ENCODE measurements around the gene DGCR8.
A peak's percentile ranks its signal among the peaks of the same experiment; 100 is the strongest.
"Not testable (repeated sequence)": the region's sequence is repeated elsewhere in the genome, so short reads cannot be mapped to it uniquely, and the experiment has no call there.

Gene DGCR8

GRCh38 chr22:20065896-20066616, 14.0 kb upstream of the DGCR8 start:
- Histone ChIP-seq H3K9me3 (ENCODE audit: control insufficient read depth in 5 of 5, low read length in 5 of 5) (no peaks in the 10 kb centered on the region), H3K9ac (ENCODE audit: low read length in 5 of 5) (no peak overlapping the region), H3K27me3 (ENCODE audit: control insufficient read depth in 5 of 5, insufficient read depth in 4 of 5, low read length in 5 of 5) (no peaks in the 10 kb centered on the region), H3K27ac (ENCODE audit: low read depth, low read length) (no peak overlapping the region), H3K36me3 (ENCODE audit: control insufficient read depth in 5 of 5, insufficient read depth in 5 of 5, low read length in 5 of 5) (peaks cover 0 to 50% (median 41%) of the 10 kb centered on the region in 5 donors), H3K4me3 (ENCODE audit: low read depth in 1 of 5, low read length in 5 of 5) (no peak overlapping the region), H3K4me1 (ENCODE audit: control insufficient read depth in 5 of 5, insufficient read depth in 5 of 5, low read length in 5 of 5) (peaks cover 0 to 10% (median 3%) of the 10 kb centered on the region in 5 donors)

DNA sequence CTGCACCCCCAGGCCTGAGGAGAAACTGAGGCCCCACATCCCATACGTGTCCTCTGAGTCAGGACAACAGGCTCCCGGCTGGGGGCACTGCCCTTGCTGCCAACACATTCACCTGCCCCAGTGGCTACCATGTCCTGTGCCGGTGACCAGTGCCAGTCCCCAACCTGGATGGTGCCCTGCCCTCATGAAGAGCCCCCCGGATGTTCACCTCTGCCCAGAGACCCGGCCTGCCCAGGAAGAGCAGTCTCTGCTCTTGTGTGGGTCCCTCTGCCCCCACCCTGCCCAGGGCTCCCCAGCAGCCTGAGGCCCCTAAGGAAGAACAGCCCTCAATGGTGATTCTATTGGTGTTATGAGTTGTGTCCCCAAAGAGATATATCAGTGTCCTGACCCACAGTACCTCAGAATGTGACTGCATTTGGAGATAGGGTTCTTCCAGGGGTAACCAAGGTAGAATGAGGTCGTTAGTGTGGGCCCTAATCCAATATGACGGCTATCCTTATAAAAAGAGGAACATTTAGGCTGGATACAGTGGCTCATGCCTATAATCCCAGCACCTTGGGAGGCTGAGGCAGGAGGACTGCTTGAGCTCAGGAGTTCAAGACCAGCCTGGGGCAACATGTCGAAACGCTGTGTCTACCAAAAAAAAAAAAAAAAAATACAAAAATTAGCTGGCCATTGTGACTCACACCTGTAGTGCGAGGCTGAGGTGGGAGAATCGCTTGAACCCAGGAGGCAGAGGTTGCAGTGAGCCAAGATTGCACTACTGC, 13.2 kb upstream of the DGCR8 start:
- Histone ChIP-seq H3K9ac (ENCODE audit: low read length in 5 of 5) (no peak overlapping the region), H3K36me3 (ENCODE audit: control insufficient read depth in 5 of 5, insufficient read depth in 5 of 5, low read length in 5 of 5) (peaks cover 0 to 42% (median 33%) of the 10 kb centered on the region in 5 donors), H3K4me3 (ENCODE audit: low read depth in 1 of 5, low read length in 5 of 5) (no peak overlapping the region), H3K4me1 (ENCODE audit: control insufficient read depth in 5 of 5, insufficient read depth in 5 of 5, low read length in 5 of 5) (peaks cover 0 to 3% (median 0%) of the 10 kb centered on the region in 5 donors), H3K27me3 (ENCODE audit: control insufficient read depth in 5 of 5, insufficient read depth in 4 of 5, low read length in 5 of 5) (no peaks in the 10 kb centered on the region), H3K27ac (ENCODE audit: low read depth, low read length) (no peak overlapping the region), H3K9me3 (ENCODE audit: control insufficient read depth in 5 of 5, low read length in 5 of 5) (no peaks in the 10 kb centered on the region)

DNA sequence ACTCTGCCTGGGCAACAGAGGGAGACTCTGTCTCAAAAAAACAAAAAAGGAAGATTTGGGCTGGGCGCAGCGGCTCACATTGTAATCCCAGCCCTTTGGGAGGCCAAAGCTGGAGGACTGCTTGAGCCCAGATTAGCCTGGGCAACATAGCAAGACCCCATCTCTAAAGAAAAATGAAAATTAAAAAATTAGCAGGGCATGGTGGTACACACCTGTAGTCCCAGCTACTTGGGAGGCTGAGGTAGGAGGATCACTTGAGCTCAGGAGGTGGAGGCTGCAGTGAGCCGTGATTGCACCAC, 12.7 kb upstream of the DGCR8 start:
- H3K4me3 ChIP-seq (ENCODE audit: low read depth in 1 of 5, low read length in 5 of 5); H3K9me3 ChIP-seq (ENCODE audit: control insufficient read depth in 5 of 5, low read length in 5 of 5); H3K4me1 ChIP-seq (ENCODE audit: control insufficient read depth in 5 of 5, insufficient read depth in 5 of 5, low read length in 5 of 5); H3K27ac ChIP-seq (ENCODE audit: low read depth, low read length); H3K27me3 ChIP-seq (ENCODE audit: control insufficient read depth in 5 of 5, insufficient read depth in 4 of 5, low read length in 5 of 5); H3K9ac ChIP-seq (ENCODE audit: low read length in 5 of 5): not testable (repeated sequence)
- peaks cover 0 to 37% (median 29%) of the 10 kb centered on the region in 5 donors for H3K36me3 ChIP-seq (ENCODE audit: control insufficient read depth in 5 of 5, insufficient read depth in 5 of 5, low read length in 5 of 5)

DNA sequence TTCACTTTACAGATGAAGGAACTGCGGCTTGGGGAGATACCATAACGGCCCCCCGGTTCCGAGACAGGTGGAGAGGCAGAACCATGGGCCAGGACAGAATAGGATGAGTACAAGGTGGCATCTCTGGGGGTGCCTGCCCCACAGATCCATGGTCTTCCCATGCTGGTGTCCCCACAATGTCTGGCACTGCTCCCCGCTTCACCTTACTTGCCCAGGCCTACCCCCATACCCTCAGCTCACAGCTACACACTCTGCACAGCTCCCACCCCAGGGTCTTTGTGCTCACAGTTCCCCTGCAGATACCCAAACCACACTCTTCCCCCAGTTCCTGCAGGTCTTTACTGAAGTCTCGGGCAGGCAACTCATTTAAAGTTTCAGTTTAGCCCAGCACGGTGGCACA, 11.4 kb upstream of the DGCR8 start:
- Histone ChIP-seq H3K9ac (ENCODE audit: low read length in 5 of 5) (no peak overlapping the region), H3K9me3 (ENCODE audit: control insufficient read depth in 5 of 5, low read length in 5 of 5) (no peaks in the 10 kb centered on the region), H3K36me3 (ENCODE audit: control insufficient read depth in 5 of 5, insufficient read depth in 5 of 5, low read length in 5 of 5) (peaks cover 0 to 24% (median 19%) of the 10 kb centered on the region in 5 donors), H3K27ac (ENCODE audit: low read depth, low read length) (no peak overlapping the region), H3K4me1 (ENCODE audit: control insufficient read depth in 5 of 5, insufficient read depth in 5 of 5, low read length in 5 of 5) (no peaks in the 10 kb centered on the region), H3K27me3 (ENCODE audit: control insufficient read depth in 5 of 5, insufficient read depth in 4 of 5, low read length in 5 of 5) (no peaks in the 10 kb centered on the region), H3K4me3 (ENCODE audit: low read depth in 1 of 5, low read length in 5 of 5) (no peak overlapping the region)

- H3K27me3 ChIP-seq (ENCODE audit: control insufficient read depth in 5 of 5, insufficient read depth in 4 of 5, low read length in 5 of 5) = no peaks in the 10 kb centered on the region
Observed at GRCh38 chr22:20069331-20070042, 10.6 kb upstream of the DGCR8 start.

DNA sequence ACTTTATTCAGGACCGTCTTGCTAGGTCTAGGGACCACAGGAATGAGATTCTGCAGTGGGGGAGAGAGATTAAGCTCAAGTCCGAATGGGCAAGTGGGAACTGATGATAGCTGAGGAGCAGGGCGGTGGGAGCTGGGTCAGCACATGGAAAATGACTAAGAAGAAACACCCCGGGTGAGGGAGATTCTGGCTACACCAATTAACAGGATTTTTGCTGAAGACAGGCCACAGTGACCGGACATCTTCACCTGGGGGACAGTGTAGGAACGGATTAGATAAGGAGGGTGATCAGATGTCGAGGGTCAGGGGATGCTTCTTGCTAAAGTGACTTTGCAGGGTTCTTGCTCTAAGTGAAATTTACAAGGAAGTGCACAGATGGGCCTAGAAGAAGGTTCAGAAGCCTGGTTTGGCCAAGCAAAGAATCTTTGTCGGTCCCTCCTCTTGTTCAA, 8.5 kb upstream of the DGCR8 start:
- H3K4me1 ChIP-seq (ENCODE audit: control insufficient read depth in 5 of 5, insufficient read depth in 5 of 5, low read length in 5 of 5) = no peaks in the 10 kb centered on the region
- no peak overlapping the region for H3K27ac ChIP-seq (ENCODE audit: low read depth, low read length)
- H3K27me3 ChIP-seq (ENCODE audit: control insufficient read depth in 5 of 5, insufficient read depth in 4 of 5, low read length in 5 of 5) = no peaks in the 10 kb centered on the region
- H3K9ac ChIP-seq (ENCODE audit: low read length in 5 of 5) = no peak overlapping the region
- no peaks in the 10 kb centered on the region for H3K36me3 ChIP-seq (ENCODE audit: control insufficient read depth in 5 of 5, insufficient read depth in 5 of 5, low read length in 5 of 5)
- H3K9me3 ChIP-seq (ENCODE audit: control insufficient read depth in 5 of 5, low read length in 5 of 5) = no peaks in the 10 kb centered on the region
- H3K4me3 ChIP-seq (ENCODE audit: low read depth in 1 of 5, low read length in 5 of 5) = no peak overlapping the region

More at GRCh38 chr22:20069331-20070042, 10.6 kb upstream of the DGCR8 start:
- no peaks in the 10 kb centered on the region for H3K9me3 ChIP-seq (ENCODE audit: control insufficient read depth in 5 of 5, low read length in 5 of 5)
- no peak overlapping the region for H3K27ac ChIP-seq (ENCODE audit: low read depth, low read length)
- peaks cover 0 to 16% (median 10%) of the 10 kb centered on the region in 5 donors for H3K36me3 ChIP-seq (ENCODE audit: control insufficient read depth in 5 of 5, insufficient read depth in 5 of 5, low read length in 5 of 5)
- H3K4me1 ChIP-seq (ENCODE audit: control insufficient read depth in 5 of 5, insufficient read depth in 5 of 5, low read length in 5 of 5) = no peaks in the 10 kb centered on the region
- no peak overlapping the region for H3K4me3 ChIP-seq (ENCODE audit: low read depth in 1 of 5, low read length in 5 of 5)
- no peak overlapping the region for H3K9ac ChIP-seq (ENCODE audit: low read length in 5 of 5)

DNA sequence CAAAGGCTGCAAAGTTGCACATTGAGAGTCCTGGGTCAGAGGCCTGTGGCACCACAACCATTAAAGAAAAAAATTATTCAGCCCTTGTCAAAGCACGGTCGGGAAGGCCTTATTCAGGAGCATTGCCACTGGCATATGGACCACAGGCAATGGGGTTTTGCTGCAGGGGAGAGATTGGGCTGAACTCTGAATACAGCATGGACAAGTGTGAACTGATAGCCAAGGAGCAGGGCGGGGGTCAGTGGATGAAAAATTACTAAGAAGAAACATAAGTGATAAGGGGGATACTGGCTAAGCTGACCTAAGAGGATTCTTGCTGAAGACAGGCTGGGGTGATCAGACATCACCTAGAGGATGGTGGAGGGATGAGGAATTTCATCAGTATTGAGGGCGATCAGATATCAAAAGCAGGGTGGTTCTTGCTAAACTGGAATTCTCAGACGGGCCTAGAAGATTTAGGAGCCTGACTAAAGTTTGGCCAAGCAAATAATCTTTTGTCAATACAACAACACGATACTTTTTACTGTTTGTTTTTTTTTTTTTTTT, 3.3 kb upstream of the DGCR8 start:
- no peak overlapping the region for H3K27ac ChIP-seq (ENCODE audit: low read depth, low read length)
- no peaks in the 10 kb centered on the region for H3K36me3 ChIP-seq (ENCODE audit: control insufficient read depth in 5 of 5, insufficient read depth in 5 of 5, low read length in 5 of 5)
- H3K9me3 ChIP-seq (ENCODE audit: control insufficient read depth in 5 of 5, low read length in 5 of 5) = no peaks in the 10 kb centered on the region
- H3K4me1 ChIP-seq (ENCODE audit: control insufficient read depth in 5 of 5, insufficient read depth in 5 of 5, low read length in 5 of 5) = peaks cover 7 to 20% (median 13%) of the 10 kb centered on the region in 5 donors
- no peak overlapping the region for H3K4me3 ChIP-seq (ENCODE audit: low read depth in 1 of 5, low read length in 5 of 5)
- H3K27me3 ChIP-seq (ENCODE audit: control insufficient read depth in 5 of 5, insufficient read depth in 4 of 5, low read length in 5 of 5) = no peaks in the 10 kb centered on the region
- no peak overlapping the region for H3K9ac ChIP-seq (ENCODE audit: low read length in 5 of 5)

DNA sequence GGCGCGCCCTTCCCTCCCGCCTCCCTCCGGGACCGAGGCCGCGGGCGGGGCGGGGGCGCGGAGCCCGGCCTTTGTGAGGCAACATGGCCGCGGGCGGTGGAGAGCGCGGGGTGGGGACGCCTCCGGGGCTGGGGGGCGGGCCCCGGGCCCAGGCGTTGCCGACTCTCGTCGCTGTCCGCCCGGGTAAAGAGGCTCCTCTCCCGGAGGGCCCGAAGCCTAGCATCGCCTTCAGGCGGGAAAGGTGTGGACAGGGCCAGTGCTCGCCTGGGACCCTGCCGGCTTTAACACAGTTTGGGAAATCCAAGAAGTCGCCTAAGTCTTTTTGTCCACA, 369 bp downstream of the DGCR8 start:
- H3K9me3 ChIP-seq (ENCODE audit: control insufficient read depth in 5 of 5, low read length in 5 of 5) = no peaks in the 10 kb centered on the region
- H3K9ac ChIP-seq (ENCODE audit: low read length in 5 of 5) = peak overlapping the region in 4 of 5 donors; percentile 83 to 97 (median 86)
- no peaks in the 10 kb centered on the region for H3K36me3 ChIP-seq (ENCODE audit: control insufficient read depth in 5 of 5, insufficient read depth in 5 of 5, low read length in 5 of 5)
- H3K27me3 ChIP-seq (ENCODE audit: control insufficient read depth in 5 of 5, insufficient read depth in 4 of 5, low read length in 5 of 5) = no peaks in the 10 kb centered on the region
- H3K4me1 ChIP-seq (ENCODE audit: control insufficient read depth in 5 of 5, insufficient read depth in 5 of 5, low read length in 5 of 5) = peaks cover 13 to 53% (median 41%) of the 10 kb centered on the region in 5 donors
- H3K27ac ChIP-seq (ENCODE audit: low read depth, low read length) = peak overlapping the region; percentile 53
- H3K4me3 ChIP-seq (ENCODE audit: low read depth in 1 of 5, low read length in 5 of 5) = peak overlapping the region; percentile 63 to 89 (median 73)

DNA sequence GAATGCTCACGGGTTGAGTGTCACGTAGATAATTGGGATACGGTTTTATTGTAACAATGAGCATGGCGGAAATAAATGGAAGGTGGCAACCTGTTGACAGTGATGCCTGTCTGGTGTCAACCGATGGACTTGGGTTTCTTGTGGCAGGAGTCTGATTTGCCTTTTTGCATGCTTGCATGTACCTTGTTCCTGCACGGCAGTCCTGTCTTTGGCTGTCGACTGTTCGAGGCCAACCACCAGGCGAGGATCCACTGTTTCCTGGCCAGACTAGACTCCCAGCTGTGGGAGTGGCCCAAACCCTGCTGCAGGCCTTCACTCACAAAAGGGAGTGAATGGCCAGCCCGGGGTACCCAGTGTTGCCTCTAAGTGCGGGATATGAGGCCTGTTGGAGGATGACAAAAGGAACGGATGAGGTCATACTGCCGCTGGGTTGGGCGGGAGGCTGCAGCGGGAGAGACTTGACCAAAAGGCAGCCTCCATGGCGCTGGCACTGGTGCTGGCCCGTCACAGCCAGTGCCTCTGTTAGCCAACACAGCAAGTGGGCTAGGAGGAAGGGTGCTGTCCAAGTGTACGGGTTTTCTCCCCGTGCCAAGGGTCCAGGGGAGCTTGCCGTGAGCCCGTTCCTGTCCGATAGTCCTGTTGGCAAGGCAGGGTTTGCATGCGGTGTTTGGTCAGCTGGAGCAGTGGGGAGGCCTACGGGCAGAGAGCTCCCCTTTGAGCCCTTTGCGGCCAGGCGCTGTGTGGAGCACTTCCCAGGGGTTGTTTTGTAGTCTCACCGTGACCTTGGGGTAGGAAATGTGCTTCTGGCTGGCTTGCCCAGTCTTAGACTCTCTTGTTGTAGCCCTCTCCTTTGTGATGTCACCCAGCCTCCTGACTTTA, 974 bp downstream of the DGCR8 start:
- Histone ChIP-seq H3K4me3 (ENCODE audit: low read depth in 1 of 5, low read length in 5 of 5) (peak overlapping the region; percentile 63 to 89 (median 73)), H3K9ac (ENCODE audit: low read length in 5 of 5) (peak overlapping the region; percentile 7 to 97 (median 83)), H3K27ac (ENCODE audit: low read depth, low read length) (peak overlapping the region; percentile 53), H3K36me3 (ENCODE audit: control insufficient read depth in 5 of 5, insufficient read depth in 5 of 5, low read length in 5 of 5) (peaks cover 0 to 5% (median 3%) of the 10 kb centered on the region in 5 donors), H3K27me3 (ENCODE audit: control insufficient read depth in 5 of 5, insufficient read depth in 4 of 5, low read length in 5 of 5) (no peaks in the 10 kb centered on the region), H3K9me3 (ENCODE audit: control insufficient read depth in 5 of 5, low read length in 5 of 5) (no peaks in the 10 kb centered on the region), H3K4me1 (ENCODE audit: control insufficient read depth in 5 of 5, insufficient read depth in 5 of 5, low read length in 5 of 5) (peaks cover 13 to 53% (median 41%) of the 10 kb centered on the region in 5 donors)

Data from subcutaneous abdominal adipose tissue (tissue), 5 donors.